Fibroblast of pulmonary artery (primary cell): Measurements from ENCODE around the gene NDUFS7.

ENCODE experiments used
- DNase-seq: peaks from one replicate; pipeline ENCODE4 v3.0.0-alpha.2; 2010; ENCODE audit warnings: low read depth
- H3K4me3 ChIP-seq: replicated peaks from 2 replicates; pipeline ENCODE4 v1.5.1; 2011; ENCODE audit warnings: low read depth, mild to moderate bottlenecking, control low read depth, low read length, moderate library complexity
- TF ChIP-seq, protein P1 (sequence below): IDR thresholded peaks from 2 replicates; pipeline ENCODE4 v1.5.1; 2011; ENCODE audit warnings: mild to moderate bottlenecking, control low read depth, low read length, inconsistent platforms; ENCODE audit errors: missing control alignments

The NDUFS7 gene

DNA sequence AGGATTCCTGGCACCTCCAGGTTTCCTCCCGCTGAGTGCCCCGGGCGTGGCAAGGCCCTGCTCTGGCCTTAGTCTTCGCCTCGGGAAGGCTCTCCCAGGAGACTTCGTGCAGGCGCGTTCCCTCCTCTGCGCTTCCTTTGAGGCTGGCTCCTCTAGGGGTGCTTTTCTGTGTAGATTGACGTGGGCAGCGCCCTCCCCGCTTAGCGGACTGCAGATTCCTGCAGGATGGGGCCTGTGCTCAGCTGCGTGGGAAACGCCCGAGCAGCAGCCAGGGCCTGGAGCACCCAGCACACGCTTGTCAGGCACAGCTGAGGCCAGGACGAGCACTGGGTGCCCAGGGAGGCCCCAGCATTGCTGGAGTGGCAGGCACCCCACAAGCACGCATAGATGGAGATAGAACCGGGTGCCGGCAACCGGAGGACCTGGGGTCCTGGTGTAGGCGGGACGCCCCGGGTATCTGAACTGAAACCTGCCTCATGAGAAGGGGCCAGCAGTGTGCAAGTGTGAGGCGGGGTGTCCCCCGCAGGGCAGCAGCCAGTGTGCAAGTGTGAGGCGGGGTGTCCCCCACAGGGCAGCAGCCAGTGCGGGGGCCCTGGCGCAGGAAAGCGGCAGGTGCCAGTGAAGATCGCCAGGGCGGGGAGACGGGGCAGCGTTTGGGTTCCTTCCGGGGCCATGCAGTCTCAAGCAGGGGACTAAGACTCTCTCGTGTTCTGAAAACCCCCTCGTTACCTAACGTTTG is 3.4 kb downstream of the NDUFS7 start:
- TF ChIP-seq, protein P1, sequence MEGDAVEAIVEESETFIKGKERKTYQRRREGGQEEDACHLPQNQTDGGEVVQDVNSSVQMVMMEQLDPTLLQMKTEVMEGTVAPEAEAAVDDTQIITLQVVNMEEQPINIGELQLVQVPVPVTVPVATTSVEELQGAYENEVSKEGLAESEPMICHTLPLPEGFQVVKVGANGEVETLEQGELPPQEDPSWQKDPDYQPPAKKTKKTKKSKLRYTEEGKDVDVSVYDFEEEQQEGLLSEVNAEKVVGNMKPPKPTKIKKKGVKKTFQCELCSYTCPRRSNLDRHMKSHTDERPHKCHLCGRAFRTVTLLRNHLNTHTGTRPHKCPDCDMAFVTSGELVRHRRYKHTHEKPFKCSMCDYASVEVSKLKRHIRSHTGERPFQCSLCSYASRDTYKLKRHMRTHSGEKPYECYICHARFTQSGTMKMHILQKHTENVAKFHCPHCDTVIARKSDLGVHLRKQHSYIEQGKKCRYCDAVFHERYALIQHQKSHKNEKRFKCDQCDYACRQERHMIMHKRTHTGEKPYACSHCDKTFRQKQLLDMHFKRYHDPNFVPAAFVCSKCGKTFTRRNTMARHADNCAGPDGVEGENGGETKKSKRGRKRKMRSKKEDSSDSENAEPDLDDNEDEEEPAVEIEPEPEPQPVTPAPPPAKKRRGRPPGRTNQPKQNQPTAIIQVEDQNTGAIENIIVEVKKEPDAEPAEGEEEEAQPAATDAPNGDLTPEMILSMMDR, result no peak
- no peak for DNase-seq
- no peak overlapping the region for H3K4me3 ChIP-seq

DNA sequence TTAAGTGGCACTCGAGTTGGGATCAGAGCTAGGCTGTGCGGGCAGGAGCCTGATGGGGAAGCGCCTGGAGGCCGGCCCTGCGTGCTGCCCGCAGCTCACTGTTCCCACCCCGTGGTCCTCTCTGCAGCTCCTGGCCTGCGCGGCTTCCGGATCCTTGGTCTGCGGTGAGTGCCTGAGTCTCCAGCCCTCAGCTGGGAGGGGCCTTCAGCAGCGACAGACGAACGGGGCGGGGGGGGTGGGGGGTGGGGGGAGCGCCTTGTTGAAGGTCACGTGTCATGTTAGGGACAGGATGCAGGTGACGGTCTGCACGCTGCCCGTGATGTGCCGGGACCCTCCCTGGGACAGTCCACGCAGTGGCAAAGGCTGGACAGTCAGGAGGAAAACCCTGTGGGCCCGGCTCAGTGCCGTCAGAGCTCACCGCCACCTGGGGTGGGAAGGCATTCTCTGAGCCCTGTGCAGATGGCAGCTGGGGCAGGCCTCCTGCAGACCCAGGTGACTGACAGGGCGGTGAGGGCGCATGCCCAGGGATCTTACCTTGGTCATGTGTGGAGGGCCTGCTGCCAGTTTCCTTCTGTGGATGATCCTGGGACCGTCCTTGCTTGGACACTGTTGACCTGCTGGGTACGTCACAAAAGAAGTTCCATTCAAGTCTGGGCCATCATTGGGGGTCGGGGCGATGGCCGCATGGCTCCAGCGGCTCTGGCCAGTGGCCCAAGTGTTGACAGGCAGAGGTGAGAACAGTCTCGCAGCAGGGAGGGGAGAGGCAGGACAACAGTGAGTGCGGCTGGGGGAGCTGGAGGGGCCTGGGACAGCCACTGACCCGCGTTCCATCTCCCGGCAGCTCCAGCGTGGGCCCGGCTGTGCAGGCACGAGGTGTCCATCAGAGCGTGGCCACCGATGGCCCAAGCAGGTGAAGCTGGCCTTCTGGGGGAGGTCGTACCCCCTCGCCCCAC is 4.3 kb downstream of the NDUFS7 start:
- H3K4me3 ChIP-seq, result no peak overlapping the region
- TF ChIP-seq, protein P1, result no peak
- no peak for DNase-seq

DNA sequence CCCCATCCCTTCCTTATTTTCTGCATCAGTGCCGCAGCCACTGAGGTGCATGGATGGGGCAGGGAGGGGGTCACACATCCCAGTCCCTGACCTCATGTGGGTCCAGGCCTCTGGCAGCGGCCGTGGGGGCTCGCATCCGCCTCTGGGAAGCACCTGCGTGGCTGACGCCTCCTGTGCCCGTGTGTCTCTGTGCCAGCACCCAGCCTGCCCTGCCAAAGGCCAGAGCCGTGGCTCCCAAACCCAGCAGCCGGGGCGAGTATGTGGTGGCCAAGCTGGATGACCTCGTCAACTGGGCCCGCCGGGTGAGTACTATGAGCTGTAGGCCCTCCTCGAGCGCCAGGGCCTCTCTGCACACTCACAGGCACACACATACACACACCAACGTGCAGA is 4.9 kb downstream of the NDUFS7 start:
- H3K4me3 ChIP-seq, result no peak overlapping the region
- TF ChIP-seq, protein P1, result no peak
- DNase-seq, result no peak

DNA sequence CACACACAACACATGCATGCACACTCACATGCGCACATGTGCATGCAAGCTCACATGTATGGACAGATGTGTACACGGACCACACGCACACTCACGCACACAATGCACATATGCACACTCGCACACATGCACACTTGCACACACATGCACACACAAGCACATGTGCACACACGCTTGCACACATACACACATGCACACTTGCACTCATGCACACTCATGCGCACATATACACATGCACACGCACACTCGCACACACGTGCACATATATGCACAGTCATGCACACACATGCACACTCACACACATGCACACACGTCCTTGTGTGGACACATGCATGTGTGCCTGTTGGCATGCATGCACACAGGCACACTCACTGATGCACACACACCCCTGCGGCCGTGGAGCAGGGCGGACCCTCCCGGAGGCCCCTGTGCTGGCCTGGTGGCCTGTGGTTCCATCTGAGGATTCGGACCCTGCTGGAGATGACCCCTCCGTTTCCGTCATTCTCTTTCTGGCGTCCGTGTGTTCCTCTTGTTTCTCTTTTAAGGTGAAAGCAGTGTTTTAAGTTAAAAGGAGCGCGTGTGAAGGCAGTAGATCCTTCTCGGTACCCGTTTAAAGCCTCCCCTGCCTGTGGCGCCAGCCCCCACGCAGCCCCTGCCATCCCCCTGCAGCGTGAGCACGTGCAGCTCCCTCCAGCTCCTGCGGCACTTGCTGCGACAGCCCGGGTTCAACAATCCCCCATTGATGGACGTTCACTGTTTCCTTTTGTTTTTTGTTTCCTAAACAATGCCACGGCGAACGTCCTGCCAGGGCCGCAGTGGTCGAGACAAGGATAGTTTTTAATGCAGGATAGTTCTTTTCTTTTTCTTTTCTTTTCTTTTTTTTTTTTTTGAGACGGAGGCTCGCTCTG is 5.6 kb downstream of the NDUFS7 start:
- TF ChIP-seq, protein P1, result no peak
- DNase-seq, result no peak
- H3K4me3 ChIP-seq, result no peak overlapping the region

DNA sequence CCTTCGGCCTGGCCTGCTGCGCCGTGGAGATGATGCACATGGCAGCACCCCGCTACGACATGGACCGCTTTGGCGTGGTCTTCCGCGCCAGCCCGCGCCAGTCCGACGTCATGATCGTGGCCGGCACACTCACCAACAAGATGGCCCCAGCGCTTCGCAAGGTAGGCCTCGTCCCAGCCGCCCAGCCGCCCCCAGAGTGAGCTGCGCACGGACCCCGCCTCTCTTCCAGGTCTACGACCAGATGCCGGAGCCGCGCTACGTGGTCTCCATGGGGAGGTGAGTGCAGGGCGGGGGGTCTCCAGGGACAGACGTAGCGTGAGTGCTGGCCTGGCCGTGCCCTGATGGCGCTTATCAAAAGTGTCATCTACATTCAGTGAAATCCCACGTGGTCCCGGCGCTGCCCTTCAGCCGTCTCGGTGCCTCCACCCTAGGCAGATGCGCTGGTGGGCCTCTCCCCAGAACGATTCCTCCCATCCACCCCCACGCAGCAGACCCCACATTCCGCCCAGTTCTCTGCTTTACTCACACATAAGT is 7.2 kb downstream of the NDUFS7 start:
- no peak overlapping the region for H3K4me3 ChIP-seq
- TF ChIP-seq, protein P1, result no peak
- DNase-seq, result no peak

DNA sequence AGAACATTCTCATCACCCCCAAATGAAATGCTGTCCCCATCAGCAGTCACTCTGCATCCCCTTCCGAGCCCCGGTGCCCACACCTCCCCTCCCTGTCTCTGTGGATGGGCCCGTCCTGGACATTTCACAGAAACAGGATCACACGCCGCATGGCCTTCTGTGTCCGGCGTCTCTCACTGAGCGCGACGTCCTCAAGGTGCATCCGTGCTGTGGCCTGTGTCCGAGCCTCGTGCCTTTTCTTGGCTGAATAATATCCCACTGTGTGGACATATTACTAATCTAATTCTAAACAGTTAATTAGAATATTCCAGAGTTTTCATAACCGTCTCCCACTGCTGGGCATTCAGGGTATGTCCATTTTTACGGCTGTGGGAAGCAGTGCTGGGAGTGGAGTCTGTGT is 8.7 kb downstream of the NDUFS7 start:
- DNase-seq, result no peak
- TF ChIP-seq, protein P1, result no peak
- H3K4me3 ChIP-seq, result no peak overlapping the region
